GM12878 (cell line): ENCODE data around the gene SHC4. TPM values are rescaled to one million over a fixed set of nuclear protein-coding genes. Genes with fewer than 3 reads are reported as not detected.

Experiments
- ATAC-seq: fragments of 200-7000 bp; cut with Tn5 transposase; 3 replicates; pipeline ENCODE4 v1.9.1; 2020; ENCODE audit warnings: mild to moderate bottlenecking, moderate library complexity
- BruUV-seq: library from RNA; stranded (reverse); fragments of 400-500 nt; replicated peaks from 2 replicates; lab custom pipeline; 2021; lab: Mats Ljungman, UMichigan
- CTCF ChIA-PET: fragments of 300-600 bp; sonication (Branson Sonifier 250); formaldehyde crosslinking; extraction: SDS; loops from one replicate; lab custom pipeline; 2021; ENCODE audit warnings: inconsistent platforms; lab: Yijun Ruan, JAX
- POLR2A ChIA-PET: fragments of 350-600 bp; formaldehyde crosslinking; extraction: SDS; loops from one replicate; lab custom pipeline; 2021; ENCODE audit warnings: inconsistent platforms; lab: Charles Lee
- RAD21 ChIA-PET: fragments of 300-600 bp; sonication (Branson Sonifier 250); formaldehyde crosslinking; loops from one replicate; lab custom pipeline; 2023; ENCODE audit warnings: antibody characterized with exemption; ENCODE audit not compliant: unreplicated experiment; lab: Charles Lee
- SMC1A ChIA-PET: fragments of 300-600 bp; sonication (Branson Sonifier 250); formaldehyde crosslinking; loops from one replicate; lab custom pipeline; 2023; ENCODE audit not compliant: unreplicated experiment, uncharacterized antibody; lab: Charles Lee
- DNase-seq: peaks from one replicate; pipeline ENCODE4 v3.0.0-alpha.2; 2011; ENCODE audit warnings: low read depth, low spot score
- FAIRE-seq: peaks from 3 replicates; lab custom pipeline; 2011; peaks lifted over from hg19 to GRCh38; lab: Jason Lieb, UNC
- H2AFZ ChIP-seq: 2 replicates; pipeline ENCODE4 v1.6.0; 2011; ENCODE audit warnings: low read depth, low read length, control low read depth; ENCODE audit not compliant: control insufficient read depth
- H3K27ac ChIP-seq: 2 replicates; pipeline ENCODE4 v1.5.1; 2011; ENCODE audit warnings: control low read depth; ENCODE audit not compliant: control insufficient read depth, insufficient read depth
- H3K27me3 ChIP-seq, 2 experiments: replicated peaks in 1 of 2; 2 replicates each; pipeline versions ENCODE4 v1.6.0 to v1.6.1; 2011; ENCODE audit warnings: low read length in 1 of 2; ENCODE audit not compliant: control insufficient read depth in 2 of 2, insufficient read depth in 2 of 2
- H3K36me3 ChIP-seq, 2 experiments: 2 replicates each; pipeline ENCODE4 v1.5.1; 2011; ENCODE audit warnings: low read length in 1 of 2; ENCODE audit not compliant: control insufficient read depth in 2 of 2, insufficient read depth in 2 of 2
- H3K4me1 ChIP-seq: 2 replicates; pipeline ENCODE4 v1.6.1; 2011; ENCODE audit warnings: mild to moderate bottlenecking, low read length, moderate library complexity, mixed read lengths; ENCODE audit not compliant: control insufficient read depth, insufficient read depth
- H3K4me2 ChIP-seq: 2 replicates; pipeline ENCODE4 v1.6.0; 2011; ENCODE audit warnings: control low read depth; ENCODE audit not compliant: control insufficient read depth, insufficient read depth
- H3K4me3 ChIP-seq: fragments of 200-600 bp; sonication (generic); 2 replicates; pipeline ENCODE4 v1.5.1; 2016
- H3K79me2 ChIP-seq: 2 replicates; pipeline ENCODE4 v1.6.0; 2011; ENCODE audit warnings: low read length; ENCODE audit not compliant: control insufficient read depth, insufficient read depth
- H3K9ac ChIP-seq: 2 replicates; pipeline ENCODE4 v1.8.0; 2011; ENCODE audit warnings: low read length, control low read depth, mixed read lengths; ENCODE audit not compliant: control insufficient read depth, insufficient read depth
- H3K9me3 ChIP-seq: replicated peaks from 3 replicates; pipeline ENCODE4 v1.5.1; 2011; ENCODE audit warnings: mild to moderate bottlenecking, low read length; ENCODE audit not compliant: control insufficient read depth, insufficient read depth
- H4K20me1 ChIP-seq: 2 replicates; pipeline ENCODE4 v1.6.0; 2011; ENCODE audit not compliant: control insufficient read depth, insufficient read depth
- CREM ChIP-seq: IDR thresholded peaks from 2 replicates; pipeline ENCODE4 v1.6.1; 2014; ENCODE audit warnings: antibody characterized with exemption, low read depth
- EED ChIP-seq: sonication (generic); IDR thresholded peaks from 2 replicates; pipeline ENCODE4 v1.6.1; 2016; ENCODE audit warnings: antibody characterized with exemption, low read depth
- ELK1 ChIP-seq: IDR thresholded peaks from 2 replicates; pipeline ENCODE4 v1.6.1; 2012; ENCODE audit warnings: low read depth, low read length, improper control_type of control experiment
- ETV6 ChIP-seq, 2 experiments: fragments of 450-650 bp in 1 of 2; IDR thresholded peaks in 1 of 2; conservative IDR thresholded peaks in 1 of 2; 2 replicates each; pipeline ENCODE4 v1.6.1; 2014; ENCODE audit warnings: antibody characterized with exemption in 1 of 2, borderline replicate concordance in 1 of 2, low read depth in 1 of 2, mild to moderate bottlenecking in 1 of 2, moderate library complexity in 1 of 2
- GATAD2B ChIP-seq: fragments of 450-650 bp; conservative IDR thresholded peaks from 2 replicates; pipeline ENCODE4 v1.6.1; 2017; ENCODE audit warnings: low read depth, mild to moderate bottlenecking, moderate library complexity
- IKZF2 ChIP-seq, 2 experiments: fragments of 450-650 bp; IDR thresholded peaks; 2 replicates each; pipeline ENCODE4 v1.6.1; 2017; ENCODE audit warnings: mild to moderate bottlenecking in 2 of 2, moderate library complexity in 2 of 2
- IRF4 ChIP-seq: IDR thresholded peaks from 2 replicates; pipeline ENCODE4 v1.6.1; 2011; ENCODE audit warnings: low read depth, low read length
- LARP7 ChIP-seq: fragments of 450-650 bp; IDR thresholded peaks from 2 replicates; pipeline ENCODE4 v1.6.1; 2017; ENCODE audit warnings: mild to moderate bottlenecking
- MAX ChIP-seq: IDR thresholded peaks from 2 replicates; pipeline ENCODE4 v1.6.1; 2012; ENCODE audit warnings: low read depth, low read length, improper control_type of control experiment
- MEF2B ChIP-seq: fragments of 450-650 bp; IDR thresholded peaks from 2 replicates; pipeline ENCODE4 v1.6.1; 2018; ENCODE audit warnings: mild to moderate bottlenecking, moderate library complexity; ENCODE audit not compliant: partially characterized antibody, poor library complexity, severe bottlenecking
- PAX5 ChIP-seq: IDR thresholded peaks from 2 replicates; pipeline ENCODE4 v1.6.1; 2011; ENCODE audit warnings: low read depth, low read length, borderline replicate concordance
- PAX8 ChIP-seq: fragments of 450-650 bp; IDR thresholded peaks from 2 replicates; pipeline ENCODE4 v1.6.1; 2017; ENCODE audit warnings: mild to moderate bottlenecking, moderate library complexity
- SUPT20H ChIP-seq: IDR thresholded peaks from 2 replicates; pipeline ENCODE4 v1.6.1; 2011; ENCODE audit warnings: low read depth, mild to moderate bottlenecking, low read length, moderate library complexity, borderline replicate concordance; ENCODE audit not compliant: control insufficient read depth
- ZNF384 ChIP-seq: IDR thresholded peaks from 2 replicates; pipeline ENCODE4 v1.6.1; 2012; ENCODE audit warnings: low read depth, mild to moderate bottlenecking, low read length, improper control_type of control experiment, borderline replicate concordance
- WGBS: methylation state at CpG from one replicate; pipeline ENCODE4 v1.1.6; 2016; ENCODE audit warnings: low lambda C conversion rate; ENCODE audit not compliant: insufficient replicate concordance, insufficient coverage; ENCODE audit errors: missing lambda C conversion rate; 5-methylcytosine and 5-hydroxymethylcytosine counted together
- in situ Hi-C: fragments of 300-500 bp; cut with MboI; formaldehyde crosslinking; loops from 9 replicates; pipeline ENCODE4 v1.14.3; 2018; ENCODE audit warnings: mixed read lengths
- intact Hi-C: fragments of 100-400 bp; cut with micrococcal nuclease; formaldehyde crosslinking; loops from one replicate; pipeline ENCODE4 v1.14.2; 2022; ENCODE audit not compliant: unreplicated experiment
- polyA plus RNA-seq, 11 experiments: library from polyadenylated mRNA; depleted of rRNA in 4 of 11; unstranded in 6 of 11; stranded (reverse) in 5 of 11; fragments of >200 nt; fragmentation: Nextera tagmentation in 4 of 11; fragmentation: Illumina TruSeq in 1 of 11; extraction: Ambion mirVana in 4 of 11; extraction: Trizol in 1 of 11; gene quantifications; 1 replicate in 1 of 11; 2 replicates in 10 of 11; pipeline versions ENCODE4 v1.2.1 to v1.2.3, GENCODE V29; 2011 to 2016; ENCODE audit warnings: inconsistent platforms in 2 of 11, missing spikeins in 2 of 11, low read depth in 1 of 11
- total RNA-seq, 4 experiments: library from RNA; depleted of rRNA in 3 of 4; stranded (reverse); fragments of >200 nt in 3 of 4; fragmentation: Illumina TruSeq in 1 of 4; extraction: Trizol in 1 of 4; gene quantifications; 2 replicates each; pipeline versions ENCODE4 v1.2.1 to v1.2.3, GENCODE V29; 2013 to 2021
- TF ChIP-seq, protein P1 (sequence below): fragments of 450-650 bp; IDR thresholded peaks from 2 replicates; pipeline ENCODE4 v1.6.1; 2014; ENCODE audit warnings: mild to moderate bottlenecking
- TF ChIP-seq, protein P2 (sequence below): fragments of 450-650 bp; IDR thresholded peaks from 2 replicates; pipeline ENCODE4 v1.6.1; 2017; ENCODE audit warnings: mild to moderate bottlenecking, moderate library complexity

The SHC4 gene
- total and polyA plus RNA-seq, 10 of the 15 experiments (the other 5 are each of a cell fraction or from before 2014, with no cell fraction given) = 0.04 to 0.87 (median 0.14) TPM

DNA sequence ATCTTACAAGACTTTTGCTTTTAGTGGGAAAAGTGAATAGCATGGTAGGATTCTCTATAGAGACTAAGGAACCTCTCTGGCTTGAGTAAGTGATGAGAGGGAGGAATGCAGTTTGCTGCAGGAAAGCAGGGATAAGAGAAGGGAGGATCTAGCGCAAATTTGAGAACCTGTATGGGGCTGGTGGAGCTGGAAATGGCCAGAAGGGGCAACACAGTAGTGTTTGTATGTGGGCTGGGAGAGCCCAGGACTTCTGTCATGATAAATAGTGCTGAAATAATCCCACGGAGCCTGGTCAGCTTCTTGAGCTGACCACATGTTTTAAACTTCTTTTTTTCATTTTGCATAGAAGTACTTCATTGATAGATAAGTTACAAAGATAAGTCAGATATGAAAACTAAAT is 11.2 kb upstream of the SHC4 start:
- H3K4me3 ChIP-seq = no peak overlapping the region
- ChIA-PET POLR2A (interaction anchor here (1.3 kb wide), 1 partner anchor 35 kb away, joined by 5 read pairs; no protein-coding TSS in a partner anchor), RAD21 (interaction anchor here (0.6 to 3.5 kb wide), 19 partner anchors 9 to 616 kb away, joined by 3 to 36 read pairs (median 6); partner anchors contain the start of genes EID1, FGF7 and SHC4), SMC1A (interaction anchor here (1.1 to 4.1 kb wide), 15 partner anchors 9 to 616 kb away, joined by 3 to 41 read pairs (median 7); partner anchors contain the start of genes EID1 and SHC4), CTCF (interaction anchor here (0.7 to 8.6 kb wide), 29 partner anchors 9 to 1151 kb away, joined by 3 to 134 read pairs (median 7); partner anchors contain the start of genes EID1 and SHC4)
- intact Hi-C loops = loop anchor here (2.0 to 5.0 kb wide), 2 partner anchors 63 to 114 kb away; no protein-coding TSS in a partner anchor
- no TSS peak for BruUV-seq
- H3K9ac ChIP-seq = no peak overlapping the region
- in situ Hi-C loops = no loop called here
- FAIRE-seq (no peak), DNase-seq (no peak), ATAC-seq (no peak)
- no peaks in the 10 kb centered on the region for H3K79me2 ChIP-seq
- no peaks in the 10 kb centered on the region for H4K20me1 ChIP-seq
- TF ChIP-seq ZNF384 (no peak), ETV6 (conservative IDR thresholded peaks at IDR 0.05 in 1 of 2, IDR thresholded peaks at IDR 0.05 in 1 of 2; ENCODE audit: borderline replicate concordance in 1 of 2, low read depth in 1 of 2) (no peak), MAX (no peak), GATAD2B (no peak), LARP7 (no peak), EED (no peak), PAX5 (no peak), MEF2B (no peak), PAX8 (no peak), IRF4 (no peak), ELK1 (no peak), IKZF2 (IDR thresholded peaks at IDR 0.05) (no peak), SUPT20H (no peak), CREM (no peak)
- TF ChIP-seq, protein P1, sequence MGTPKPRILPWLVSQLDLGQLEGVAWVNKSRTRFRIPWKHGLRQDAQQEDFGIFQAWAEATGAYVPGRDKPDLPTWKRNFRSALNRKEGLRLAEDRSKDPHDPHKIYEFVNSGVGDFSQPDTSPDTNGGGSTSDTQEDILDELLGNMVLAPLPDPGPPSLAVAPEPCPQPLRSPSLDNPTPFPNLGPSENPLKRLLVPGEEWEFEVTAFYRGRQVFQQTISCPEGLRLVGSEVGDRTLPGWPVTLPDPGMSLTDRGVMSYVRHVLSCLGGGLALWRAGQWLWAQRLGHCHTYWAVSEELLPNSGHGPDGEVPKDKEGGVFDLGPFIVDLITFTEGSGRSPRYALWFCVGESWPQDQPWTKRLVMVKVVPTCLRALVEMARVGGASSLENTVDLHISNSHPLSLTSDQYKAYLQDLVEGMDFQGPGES = no peak
- TF ChIP-seq, protein P2, sequence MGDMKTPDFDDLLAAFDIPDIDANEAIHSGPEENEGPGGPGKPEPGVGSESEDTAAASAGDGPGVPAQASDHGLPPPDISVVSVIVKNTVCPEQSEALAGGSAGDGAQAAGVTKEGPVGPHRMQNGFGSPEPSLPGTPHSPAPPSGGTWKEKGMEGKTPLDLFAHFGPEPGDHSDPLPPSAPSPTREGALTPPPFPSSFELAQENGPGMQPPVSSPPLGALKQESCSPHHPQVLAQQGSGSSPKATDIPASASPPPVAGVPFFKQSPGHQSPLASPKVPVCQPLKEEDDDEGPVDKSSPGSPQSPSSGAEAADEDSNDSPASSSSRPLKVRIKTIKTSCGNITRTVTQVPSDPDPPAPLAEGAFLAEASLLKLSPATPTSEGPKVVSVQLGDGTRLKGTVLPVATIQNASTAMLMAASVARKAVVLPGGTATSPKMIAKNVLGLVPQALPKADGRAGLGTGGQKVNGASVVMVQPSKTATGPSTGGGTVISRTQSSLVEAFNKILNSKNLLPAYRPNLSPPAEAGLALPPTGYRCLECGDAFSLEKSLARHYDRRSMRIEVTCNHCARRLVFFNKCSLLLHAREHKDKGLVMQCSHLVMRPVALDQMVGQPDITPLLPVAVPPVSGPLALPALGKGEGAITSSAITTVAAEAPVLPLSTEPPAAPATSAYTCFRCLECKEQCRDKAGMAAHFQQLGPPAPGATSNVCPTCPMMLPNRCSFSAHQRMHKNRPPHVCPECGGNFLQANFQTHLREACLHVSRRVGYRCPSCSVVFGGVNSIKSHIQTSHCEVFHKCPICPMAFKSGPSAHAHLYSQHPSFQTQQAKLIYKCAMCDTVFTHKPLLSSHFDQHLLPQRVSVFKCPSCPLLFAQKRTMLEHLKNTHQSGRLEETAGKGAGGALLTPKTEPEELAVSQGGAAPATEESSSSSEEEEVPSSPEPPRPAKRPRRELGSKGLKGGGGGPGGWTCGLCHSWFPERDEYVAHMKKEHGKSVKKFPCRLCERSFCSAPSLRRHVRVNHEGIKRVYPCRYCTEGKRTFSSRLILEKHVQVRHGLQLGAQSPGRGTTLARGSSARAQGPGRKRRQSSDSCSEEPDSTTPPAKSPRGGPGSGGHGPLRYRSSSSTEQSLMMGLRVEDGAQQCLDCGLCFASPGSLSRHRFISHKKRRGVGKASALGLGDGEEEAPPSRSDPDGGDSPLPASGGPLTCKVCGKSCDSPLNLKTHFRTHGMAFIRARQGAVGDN = no peak
- WGBS = 77% methylated on average over 2 of the region's 2 CpGs
- no peaks in the 10 kb centered on the region for H3K9me3 ChIP-seq
- H3K36me3 ChIP-seq = no peaks in the 10 kb centered on the region
- no peak overlapping the region for H3K4me2 ChIP-seq
- no peaks in the 10 kb centered on the region for H3K4me1 ChIP-seq
- no peak overlapping the region for H3K27ac ChIP-seq
- H2AFZ ChIP-seq = no peak overlapping the region
- no peaks in the 10 kb centered on the region for H3K27me3 ChIP-seq
